Loucy (cell line): ENCODE data around the gene MAP4K2.

Experiments used
- H2AFZ ChIP-seq: fragments of 200-600 bp; sonication (generic); 2 replicates; pipeline ENCODE4 v1.6.0; 2016; ENCODE audit warnings: antibody characterized with exemption, mild to moderate bottlenecking, low read length, moderate library complexity
- H3F3A ChIP-seq: fragments of 200-600 bp; 2 replicates; pipeline ENCODE4 v1.6.0; 2016; ENCODE audit warnings: antibody characterized with exemption, low read depth, mild to moderate bottlenecking
- H3K27me3 ChIP-seq: fragments of 200-600 bp; sonication (generic); 2 replicates; pipeline ENCODE4 v1.6.1; 2014; ENCODE audit warnings: low read length, mild to moderate bottlenecking; ENCODE audit not compliant: insufficient read depth, poor library complexity, severe bottlenecking
- H3K36me3 ChIP-seq: fragments of 200-600 bp; sonication (generic); 2 replicates; pipeline ENCODE4 v1.6.1; 2016; ENCODE audit warnings: low read length; ENCODE audit not compliant: insufficient read depth
- H3K4me1 ChIP-seq: fragments of 200-600 bp; sonication (generic); 2 replicates; pipeline ENCODE4 v1.5.1; 2014; ENCODE audit warnings: low read length, mild to moderate bottlenecking; ENCODE audit not compliant: insufficient read depth, poor library complexity, severe bottlenecking
- H3K4me2 ChIP-seq: fragments of 200-600 bp; sonication (generic); 2 replicates; pipeline ENCODE4 v1.6.0; 2014; ENCODE audit warnings: antibody characterized with exemption, low read length, low read depth, mild to moderate bottlenecking; ENCODE audit not compliant: poor library complexity, severe bottlenecking
- H3K4me3 ChIP-seq: fragments of 200-600 bp; sonication (generic); 2 replicates; pipeline ENCODE4 v1.5.1; 2014; ENCODE audit warnings: low read length, mild to moderate bottlenecking, mixed read lengths; ENCODE audit not compliant: poor library complexity, severe bottlenecking
- H3K79me2 ChIP-seq: fragments of 200-600 bp; sonication (generic); 2 replicates; pipeline ENCODE4 v1.6.1; 2014; ENCODE audit warnings: low read length; ENCODE audit not compliant: insufficient read depth
- H3K9ac ChIP-seq: fragments of 200-600 bp; sonication (generic); 2 replicates; pipeline ENCODE4 v1.6.0; 2014; ENCODE audit warnings: mild to moderate bottlenecking, low read depth, low read length, moderate library complexity; ENCODE audit not compliant: poor library complexity, severe bottlenecking
- H3K9me2 ChIP-seq: fragments of 200-600 bp; sonication (generic); replicated peaks from 2 replicates; pipeline ENCODE4 v1.6.1; 2016; ENCODE audit warnings: low read depth, low read length, mixed read lengths
- H3K9me3 ChIP-seq: fragments of 200-600 bp; sonication (generic); 2 replicates; pipeline ENCODE4 v1.6.1; 2014; ENCODE audit warnings: mild to moderate bottlenecking, antibody characterized with exemption, low read length, low read depth; ENCODE audit not compliant: insufficient read depth
- H4K20me1 ChIP-seq: fragments of 200-600 bp; sonication (generic); 2 replicates; pipeline ENCODE4 v1.6.0; 2014; ENCODE audit warnings: antibody characterized with exemption, low read length, mild to moderate bottlenecking; ENCODE audit not compliant: insufficient read depth, poor library complexity, severe bottlenecking
- CTCF ChIP-seq: fragments of 200-600 bp; sonication (generic); conservative IDR thresholded peaks from 2 replicates; pipeline ENCODE4 v1.5.1; 2014; ENCODE audit warnings: mild to moderate bottlenecking, antibody characterized with exemption, low read length
- EZH2phosphoT487 ChIP-seq: fragments of 200-600 bp; IDR thresholded peaks from 2 replicates; pipeline ENCODE4 v1.6.1; 2018; ENCODE audit warnings: antibody characterized with exemption, mild to moderate bottlenecking, moderate library complexity, borderline replicate concordance

MAP4K2 gene

DNA sequence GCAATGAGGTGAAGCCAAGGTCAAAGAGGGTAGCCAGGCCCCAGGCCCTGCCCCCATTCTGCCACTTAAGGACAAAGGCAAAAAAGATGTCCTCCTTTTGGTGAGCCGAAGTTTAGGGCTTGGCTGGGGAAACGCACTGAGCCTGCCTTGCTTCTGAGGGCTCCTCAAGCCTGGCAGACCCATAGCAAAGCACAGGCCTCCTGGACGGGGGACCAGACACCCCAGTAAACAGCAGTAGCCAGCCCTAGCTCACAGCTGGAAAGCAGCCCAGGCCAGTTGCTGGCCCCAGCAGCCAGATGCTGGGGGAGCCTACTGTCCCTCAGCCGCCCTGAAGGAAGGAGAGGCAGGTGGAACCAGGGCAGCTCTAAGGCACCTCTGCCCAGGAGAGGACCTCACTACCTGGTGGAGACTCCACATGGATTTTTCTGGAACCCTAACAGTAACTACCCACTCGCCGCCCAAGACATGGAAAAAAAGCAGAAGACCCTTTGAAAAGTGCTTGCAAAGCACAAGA, 39.4 kb downstream of the MAP4K2 start:
- peaks cover 53% of the 10 kb centered on the region for H3K79me2 ChIP-seq
- TF ChIP-seq EZH2phosphoT487 (no peak), CTCF (no peak)
- peaks cover 74% of the 10 kb centered on the region for H4K20me1 ChIP-seq
- peak overlapping the region; percentile 66 for H3K4me2 ChIP-seq
- H3K4me1 ChIP-seq: peaks cover 61% of the 10 kb centered on the region
- peaks cover 29% of the 10 kb centered on the region for H3F3A ChIP-seq
- H3K9ac ChIP-seq: peak overlapping the region; percentile 38
- H3K4me3 ChIP-seq: peak overlapping the region; percentile 48
- no peaks in the 10 kb centered on the region for H3K27me3 ChIP-seq
- no peak overlapping the region for H2AFZ ChIP-seq
- no peaks in the 10 kb centered on the region for H3K9me2 ChIP-seq
- H3K9me3 ChIP-seq: no peaks in the 10 kb centered on the region
- H3K36me3 ChIP-seq: peaks cover 61% of the 10 kb centered on the region

DNA sequence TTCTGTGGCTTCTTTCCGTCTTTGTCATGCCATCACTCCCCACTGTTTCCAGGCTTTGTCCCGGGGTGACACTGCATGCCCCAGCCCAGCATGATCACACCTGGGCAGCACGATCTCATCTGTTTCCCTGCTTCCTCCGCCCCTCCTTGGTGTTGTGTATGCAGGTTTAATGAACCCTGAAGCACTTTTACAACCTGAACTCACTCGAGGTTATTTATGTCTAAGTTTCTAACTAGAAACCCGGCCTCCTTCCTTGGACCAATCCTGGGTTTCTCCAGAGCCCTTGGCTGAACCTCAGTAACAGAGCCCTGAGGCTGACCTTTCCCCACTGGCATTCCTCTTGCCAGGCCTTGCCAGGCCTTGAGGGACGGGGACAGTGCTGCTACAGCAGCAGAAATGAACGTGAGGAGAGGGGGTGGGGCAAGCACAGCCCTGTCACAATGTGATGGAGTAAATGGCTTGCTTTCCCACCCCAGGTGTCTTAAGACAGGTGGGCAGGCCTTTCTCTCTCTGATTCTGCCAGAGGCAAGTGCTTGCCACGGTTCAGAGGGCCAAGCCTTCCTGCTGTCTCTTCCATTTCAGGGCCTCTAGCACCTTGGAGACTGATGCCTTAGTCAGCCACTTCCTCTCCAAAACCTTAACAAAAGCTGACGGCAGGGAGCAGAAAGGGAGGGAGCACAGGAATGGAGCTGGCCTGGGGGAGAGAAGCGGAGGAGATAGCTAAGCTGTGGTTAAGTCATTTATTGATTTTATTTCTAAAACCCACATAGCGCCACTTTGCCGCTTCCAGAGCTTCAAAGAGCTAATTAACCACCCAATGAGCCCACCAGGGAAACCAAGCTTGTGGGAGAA, 40.1 kb downstream of the MAP4K2 start:
- H3K9me3 ChIP-seq: no peaks in the 10 kb centered on the region
- no peaks in the 10 kb centered on the region for H3K27me3 ChIP-seq
- H3K9ac ChIP-seq: peak overlapping the region; percentile 38
- H3K36me3 ChIP-seq: peaks cover 54% of the 10 kb centered on the region
- H3F3A ChIP-seq: peaks cover 25% of the 10 kb centered on the region
- peaks cover 67% of the 10 kb centered on the region for H4K20me1 ChIP-seq
- H3K9me2 ChIP-seq: no peaks in the 10 kb centered on the region
- peaks cover 57% of the 10 kb centered on the region for H3K4me1 ChIP-seq
- H3K4me3 ChIP-seq: peak overlapping the region; percentile 48
- TF ChIP-seq EZH2phosphoT487: no peak
- no peak for TF ChIP-seq CTCF
- H3K4me2 ChIP-seq: peak overlapping the region; percentile 66
- H3K79me2 ChIP-seq: peaks cover 46% of the 10 kb centered on the region
- H2AFZ ChIP-seq: no peak overlapping the region

GRCh38 chr11:64762277-64762673, 40.7 kb downstream of the MAP4K2 start:
- Histone ChIP-seq H3K36me3 (peaks cover 48% of the 10 kb centered on the region), H3K9me3 (no peaks in the 10 kb centered on the region), H3K9ac (peak overlapping the region; percentile 38), H3K79me2 (peaks cover 40% of the 10 kb centered on the region), H3K4me3 (no peak overlapping the region), H3K27me3 (no peaks in the 10 kb centered on the region), H3K4me1 (peaks cover 50% of the 10 kb centered on the region), H3F3A (peaks cover 25% of the 10 kb centered on the region), H3K4me2 (peak overlapping the region; percentile 66), H3K9me2 (no peaks in the 10 kb centered on the region), H2AFZ (no peak overlapping the region), H4K20me1 (peaks cover 61% of the 10 kb centered on the region)
- no peak for TF ChIP-seq EZH2phosphoT487
- TF ChIP-seq CTCF: no peak
